ENCODE measurements around the gene CTPS1.

- TF ChIP-seq CTCF (IDR thresholded peaks at IDR 0.05) (no peak), POLR2A (IDR thresholded peaks at IDR 0.05) (no peak), EP300 (IDR thresholded peaks at IDR 0.05) (no peak)
Observed at GRCh38 chr1:40954626-40955025, 24.9 kb upstream of the CTPS1 start.
